Transverse colon (tissue), 4 donors: Measurements from ENCODE around the gene PSPH. TPM values are rescaled to one million over a fixed set of nuclear protein-coding genes. Genes with fewer than 3 reads are reported as not detected.

Source experiments
- DNase-seq: peaks from one replicate; pipeline ENCODE4 v3.0.0-alpha.2; 2019
- H3K27ac ChIP-seq, 4 donors: fragments of 200-600 bp; sonication (generic); 2 replicates each; pipeline ENCODE4 v1.5.1; 2016 to 2018; ENCODE audit warnings: inconsistent platforms in 4 of 4
- H3K27me3 ChIP-seq: fragments of 200-600 bp; sonication (generic); 2 replicates; pipeline ENCODE4 v1.5.1; 2017; ENCODE audit warnings: inconsistent platforms
- H3K36me3 ChIP-seq, 4 donors: fragments of 200-600 bp; sonication (generic); 2 replicates each; pipeline ENCODE4 v1.5.1; 2017 to 2019; ENCODE audit warnings: inconsistent platforms in 4 of 4
- H3K4me1 ChIP-seq, 4 donors: fragments of 200-600 bp; sonication (generic); 2 replicates each; pipeline ENCODE4 v1.5.1; 2017 to 2020; ENCODE audit warnings: inconsistent platforms in 4 of 4
- H3K4me3 ChIP-seq, 4 donors: fragments of 200-600 bp; sonication (generic); 1 replicate in 1 of 4; 2 replicates in 3 of 4; pipeline versions ENCODE4 v1.5.1 to v1.6.1; 2017 to 2019; ENCODE audit warnings: inconsistent platforms in 4 of 4
- H3K9me3 ChIP-seq, 2 donors: fragments of 200-600 bp; sonication (generic); 2 replicates each; pipeline ENCODE4 v1.5.1; 2017 to 2019; ENCODE audit warnings: inconsistent platforms in 2 of 2
- CTCF ChIP-seq, 5 experiments: fragments of 200-600 bp in 3 of 5; fragments of 450-650 bp in 2 of 5; sonication (generic) in 3 of 5; IDR thresholded peaks; 1 replicate in 2 of 5; 2 replicates in 3 of 5; pipeline ENCODE4 v1.5.1; 2016 to 2017; ENCODE audit warnings: antibody characterized with exemption in 5 of 5, inconsistent platforms in 3 of 5, mild to moderate bottlenecking in 2 of 5, moderate library complexity in 1 of 5
- EP300 ChIP-seq: sonication (generic); formaldehyde crosslinking; IDR thresholded peaks from one replicate; pipeline ENCODE4 v1.6.1; 2017; ENCODE audit warnings: antibody characterized with exemption, low read depth
- POLR2A ChIP-seq: fragments of 450-650 bp; IDR thresholded peaks from one replicate; pipeline ENCODE4 v1.6.1; 2016; ENCODE audit warnings: antibody characterized with exemption, mild to moderate bottlenecking, moderate library complexity
- POLR2AphosphoS5 ChIP-seq, 3 donors: sonication (generic); formaldehyde crosslinking; IDR thresholded peaks; one replicate each; pipeline ENCODE4 v1.6.1; 2016; ENCODE audit warnings: antibody characterized with exemption in 3 of 3
- WGBS, 2 donors: methylation state at CpG; one replicate each; pipeline ENCODE4 v1.1.5; 2018; ENCODE audit warnings: low coverage in 1 of 2; 5-methylcytosine and 5-hydroxymethylcytosine counted together
- in situ Hi-C, 4 donors: fragments of 200-750 bp; cut with MboI; loops; one replicate each; pipeline versions ENCODE4 v1.15.0 to v1.15.1; 2017; ENCODE audit warnings: low sequenced_read_pairs in 3 of 4, low pct_ligation_motif_present in 1 of 4, low pct_unique_long_range_greater_than_20kb in 1 of 4
- intact Hi-C: fragments of 100-400 bp; cut with DNase I; formaldehyde crosslinking; loops from one replicate; pipeline ENCODE4 v1.15.1; 2023; ENCODE audit warnings: low total_unique reads
- total RNA-seq, 4 donors: library from RNA; depleted of rRNA; stranded (reverse); fragments of >200 nt; gene quantifications; one replicate each; pipeline ENCODE4 v1.1.0, GENCODE V29; 2016

PSPH gene
- total RNA-seq, 4 donors from 2014 or later: 8.9 to 15.1 (median 10.0) TPM

GRCh38 chr7:56009695-56010094 lies 41.5 kb downstream of the PSPH start:
- DNase-seq: peak; percentile 47
- no peaks in the 10 kb centered on the region for H3K36me3 ChIP-seq
- in situ Hi-C loops (loop anchor here in 3 of 4 donors (5.0 to 10.0 kb wide), 2 partner anchors 63 to 65 kb away; no protein-coding TSS in a partner anchor), intact Hi-C loops (no loop called here)
- no peaks in the 10 kb centered on the region for H3K9me3 ChIP-seq
- no peak overlapping the region for H3K4me3 ChIP-seq
- 30 to 53% methylated on average over 2 to 7 of the region's 7 CpGs for WGBS, 2 donors
- no peaks in the 10 kb centered on the region for H3K27me3 ChIP-seq
- no peak for TF ChIP-seq POLR2AphosphoS5 (IDR thresholded peaks at IDR 0.05)
- TF ChIP-seq EP300: no peak
- no peak for TF ChIP-seq POLR2A
- TF ChIP-seq CTCF (IDR thresholded peaks at IDR 0.05): no peak
- peak overlapping the region in 3 of 4 donors; percentile 29 to 49 (median 42) for H3K27ac ChIP-seq
- H3K4me1 ChIP-seq: peaks cover 0 to 10% (median 3%) of the 10 kb centered on the region in 4 donors

- Histone ChIP-seq H3K36me3 (no peaks in the 10 kb centered on the region), H3K4me3 (no peak overlapping the region), H3K9me3 (no peaks in the 10 kb centered on the region), H3K27me3 (no peaks in the 10 kb centered on the region), H3K4me1 (peaks cover 0 to 10% (median 3%) of the 10 kb centered on the region in 4 donors), H3K27ac (no peak overlapping the region)
- intact Hi-C loops (no loop called here), in situ Hi-C loops (loop anchor here in 3 of 4 donors (5.0 to 10.0 kb wide), 2 partner anchors 64 to 67 kb away; no protein-coding TSS in a partner anchor)
- TF ChIP-seq POLR2AphosphoS5 (IDR thresholded peaks at IDR 0.05) (no peak), POLR2A (no peak), EP300 (no peak), CTCF (IDR thresholded peaks at IDR 0.05) (no peak)
- WGBS, 2 donors: 90 to 100% methylated on average over 3 to 9 of the region's 9 CpGs
- DNase-seq: no peak
Observed at GRCh38 chr7:56007891-56008290, 43.4 kb downstream of the PSPH start.

- Histone ChIP-seq H3K9me3 (no peaks in the 10 kb centered on the region), H3K4me3 (no peak overlapping the region), H3K36me3 (no peaks in the 10 kb centered on the region), H3K27ac (no peak overlapping the region), H3K27me3 (no peaks in the 10 kb centered on the region), H3K4me1 (peaks cover 0 to 10% (median 3%) of the 10 kb centered on the region in 4 donors)
- 58 to 82% methylated on average over 2 to 4 of the region's 4 CpGs for WGBS, 2 donors
- in situ Hi-C loops (loop anchor here in 3 of 4 donors (5.0 to 10.0 kb wide), 2 partner anchors 65 to 68 kb away; no protein-coding TSS in a partner anchor), intact Hi-C loops (no loop called here)
- TF ChIP-seq POLR2A: no peak
- TF ChIP-seq EP300: no peak
- TF ChIP-seq CTCF (IDR thresholded peaks at IDR 0.05): no peak
- no peak for TF ChIP-seq POLR2AphosphoS5 (IDR thresholded peaks at IDR 0.05)
- no peak for DNase-seq
Observed at GRCh38 chr7:56007167-56007652, 44.0 kb downstream of the PSPH start.

GRCh38 chr7:56003749-56004148 lies 47.5 kb downstream of the PSPH start:
- Histone ChIP-seq H3K27me3 (no peaks in the 10 kb centered on the region), H3K27ac (no peak overlapping the region), H3K9me3 (no peaks in the 10 kb centered on the region), H3K4me1 (no peaks in the 10 kb centered on the region), H3K4me3 (no peak overlapping the region), H3K36me3 (peaks cover 0 to 3% (median 0%) of the 10 kb centered on the region in 4 donors)
- TF ChIP-seq POLR2AphosphoS5 (IDR thresholded peaks at IDR 0.05): no peak
- TF ChIP-seq EP300: no peak
- no peak for TF ChIP-seq CTCF (IDR thresholded peaks at IDR 0.05)
- TF ChIP-seq POLR2A: no peak
- WGBS, 2 donors: 86 to 99% methylated on average over 2 to 4 of the region's 4 CpGs
- no peak for DNase-seq
- intact Hi-C loops (no loop called here), in situ Hi-C loops (loop anchor here in 3 of 4 donors (5.0 to 10.0 kb wide), 2 partner anchors 69 to 71 kb away; no protein-coding TSS in a partner anchor)
